IPS-18c (cell line): ENCODE measurements around the gene SEZ6L.

ENCODE experiments used
- H3K4me3 ChIP-seq: 2 replicates; pipeline ENCODE4 v1.7.0; 2013; ENCODE audit warnings: low read depth, mild to moderate bottlenecking, low read length, moderate library complexity; ENCODE audit not compliant: insufficient read depth
- H3K9me3 ChIP-seq: one replicate; pipeline ENCODE4 v1.6.1; 2013; ENCODE audit warnings: mild to moderate bottlenecking, low read length, moderate library complexity; ENCODE audit not compliant: control insufficient read depth, insufficient read depth

The SEZ6L gene

DNA sequence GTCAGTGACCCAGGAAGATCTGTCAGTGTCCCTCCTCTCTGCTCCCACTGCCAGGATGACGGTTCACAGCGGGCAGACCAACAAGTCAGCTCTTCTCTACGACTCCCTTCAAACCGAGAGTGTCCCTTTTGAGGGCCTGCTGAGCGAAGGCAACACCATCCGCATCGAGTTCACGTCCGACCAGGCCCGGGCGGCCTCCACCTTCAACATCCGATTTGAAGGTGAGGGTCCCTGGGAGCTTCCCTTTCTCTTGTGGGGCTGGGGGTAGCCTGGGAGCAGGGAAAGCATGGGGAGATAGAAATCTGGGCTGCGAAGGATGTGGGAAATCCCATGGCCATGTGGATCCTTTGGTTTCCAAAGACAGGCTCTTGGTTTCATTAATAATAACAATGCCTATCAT is 141.4 kb downstream of the SEZ6L start:
- H3K9me3 ChIP-seq = peaks cover 2% of the 10 kb centered on the region
- H3K4me3 ChIP-seq = no peak overlapping the region

DNA sequence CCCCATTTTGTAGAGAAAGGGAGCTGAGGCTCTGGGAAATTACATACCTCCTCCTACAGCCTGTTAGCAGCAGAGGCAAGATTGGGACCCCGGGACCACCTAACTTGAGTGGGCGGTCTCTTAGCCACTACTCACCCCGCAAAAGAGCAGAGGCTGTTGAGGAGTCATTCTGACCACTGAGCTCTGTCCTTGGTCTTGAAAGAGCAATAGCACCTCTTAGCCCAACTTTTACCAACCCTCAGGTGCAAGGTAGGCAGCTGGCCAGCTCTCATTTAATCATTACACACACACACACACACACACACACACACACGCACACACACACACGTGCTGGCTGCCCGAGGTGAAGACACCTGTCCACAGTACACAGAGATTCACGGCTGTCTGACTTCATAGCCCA is 144.0 kb downstream of the SEZ6L start:
- no peak overlapping the region for H3K4me3 ChIP-seq

DNA sequence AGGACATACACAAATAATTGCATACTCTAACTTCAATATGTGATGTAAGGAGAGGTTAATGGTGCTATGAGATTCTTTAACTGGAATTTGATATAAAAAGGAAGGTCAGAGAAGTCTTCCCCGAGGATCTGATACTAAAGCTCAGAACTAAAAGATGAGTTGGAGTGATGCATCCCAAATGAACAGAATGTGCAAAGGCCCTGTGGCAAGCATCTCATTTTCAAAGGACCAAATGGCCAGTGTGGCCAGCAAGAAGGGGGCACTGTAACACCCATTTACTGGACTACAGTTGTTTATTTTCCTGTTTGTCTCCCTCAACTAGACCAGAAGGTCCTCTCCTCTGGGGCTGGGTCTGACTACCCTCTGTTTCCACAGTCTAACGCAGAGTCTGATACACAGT is 144.9 kb downstream of the SEZ6L start:
- Histone ChIP-seq H3K9me3 (peaks cover 2% of the 10 kb centered on the region), H3K4me3 (no peak overlapping the region)

More for the DNA sequence above, 144.0 kb downstream of the SEZ6L start:
- peaks cover 2% of the 10 kb centered on the region for H3K9me3 ChIP-seq

DNA sequence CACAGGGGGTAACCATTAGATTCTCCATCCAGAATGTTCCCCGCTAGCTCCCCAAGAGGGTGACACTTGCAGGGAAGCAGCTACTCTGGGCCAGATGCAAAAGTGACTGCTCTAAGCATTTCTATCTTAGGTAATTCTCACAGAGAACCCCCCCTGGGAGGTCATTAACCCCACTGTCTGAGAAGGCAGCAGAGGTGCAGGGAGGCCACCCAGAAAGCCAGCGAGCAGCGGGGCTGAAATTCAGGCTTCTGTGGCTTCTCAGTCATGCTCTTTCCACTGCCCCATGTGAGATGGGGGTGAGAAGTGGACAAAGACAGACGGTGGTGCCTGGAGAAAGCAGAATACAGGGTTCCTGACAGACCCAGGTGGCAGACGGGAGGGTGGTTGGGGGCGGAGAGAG is 145.4 kb downstream of the SEZ6L start:
- peaks cover 2% of the 10 kb centered on the region for H3K9me3 ChIP-seq
- no peak overlapping the region for H3K4me3 ChIP-seq

DNA sequence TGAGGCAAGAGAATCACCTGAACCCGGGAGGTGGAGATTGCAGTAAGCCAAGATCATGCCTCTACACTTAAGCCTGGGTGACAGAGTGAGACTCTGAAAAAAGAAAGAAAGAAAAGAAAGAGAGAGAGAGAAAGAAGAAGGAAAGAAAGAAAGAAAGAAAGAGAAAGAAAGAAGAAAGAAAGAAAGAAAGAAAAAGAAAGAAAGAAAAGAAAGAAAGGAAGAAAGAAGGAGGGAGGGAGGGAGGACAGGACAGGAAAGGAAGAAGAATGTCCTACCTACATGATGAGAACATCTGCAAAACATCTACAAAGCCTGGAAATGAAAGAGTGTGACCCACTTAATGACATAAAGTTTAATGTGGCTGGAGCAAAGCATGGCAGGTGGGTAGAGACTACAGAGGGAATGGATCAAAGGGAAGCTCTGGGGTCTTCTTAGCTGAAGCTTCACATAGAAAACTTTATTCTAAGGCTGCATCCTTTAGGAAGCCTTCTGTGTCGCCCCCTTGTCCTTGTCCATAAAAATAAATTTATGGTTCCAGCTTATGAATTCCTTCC is 147.5 kb downstream of the SEZ6L start:
- Histone ChIP-seq H3K4me3 (no peak overlapping the region), H3K9me3 (no peaks in the 10 kb centered on the region)

DNA sequence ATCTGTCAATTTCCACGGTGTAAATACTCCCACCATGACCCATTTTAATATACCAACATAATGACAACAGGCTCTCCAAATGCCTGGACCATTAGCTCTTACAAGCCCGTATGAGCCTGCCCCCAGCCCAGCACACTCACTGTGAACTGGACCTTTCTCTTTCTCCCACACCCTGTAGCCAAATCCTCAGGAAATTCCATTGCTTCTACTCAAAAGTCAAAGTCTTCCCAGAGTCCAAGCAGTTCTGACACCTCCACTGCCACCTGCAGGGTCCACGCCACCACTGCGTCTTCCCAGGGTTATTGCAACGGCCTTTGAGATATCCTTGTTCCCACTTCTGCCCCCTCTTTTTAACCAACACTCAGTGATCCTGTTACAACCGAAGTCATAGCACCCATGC is 149.7 kb downstream of the SEZ6L start:
- no peak overlapping the region for H3K4me3 ChIP-seq
- H3K9me3 ChIP-seq = no peaks in the 10 kb centered on the region

DNA sequence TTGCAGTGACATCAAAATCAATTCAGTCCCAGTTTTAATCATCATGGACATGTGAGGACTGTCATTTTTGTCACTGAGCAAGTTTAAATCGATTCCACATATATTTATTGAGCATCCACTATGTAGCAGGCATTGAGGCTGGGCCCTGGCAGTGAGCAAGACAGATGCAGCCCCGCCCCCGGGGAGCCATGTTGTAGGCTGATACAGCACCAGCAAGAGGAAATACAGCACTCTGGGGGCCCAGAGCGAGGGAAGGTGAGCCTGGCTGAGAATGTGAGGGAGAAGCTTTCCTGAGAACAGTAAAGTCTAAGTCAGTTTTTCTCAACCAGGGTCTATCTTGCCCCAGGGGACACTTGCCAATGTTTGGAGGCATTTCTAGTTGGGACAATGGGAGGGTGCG is 151.2 kb downstream of the SEZ6L start:
- Histone ChIP-seq H3K9me3 (no peaks in the 10 kb centered on the region), H3K4me3 (no peak overlapping the region)

DNA sequence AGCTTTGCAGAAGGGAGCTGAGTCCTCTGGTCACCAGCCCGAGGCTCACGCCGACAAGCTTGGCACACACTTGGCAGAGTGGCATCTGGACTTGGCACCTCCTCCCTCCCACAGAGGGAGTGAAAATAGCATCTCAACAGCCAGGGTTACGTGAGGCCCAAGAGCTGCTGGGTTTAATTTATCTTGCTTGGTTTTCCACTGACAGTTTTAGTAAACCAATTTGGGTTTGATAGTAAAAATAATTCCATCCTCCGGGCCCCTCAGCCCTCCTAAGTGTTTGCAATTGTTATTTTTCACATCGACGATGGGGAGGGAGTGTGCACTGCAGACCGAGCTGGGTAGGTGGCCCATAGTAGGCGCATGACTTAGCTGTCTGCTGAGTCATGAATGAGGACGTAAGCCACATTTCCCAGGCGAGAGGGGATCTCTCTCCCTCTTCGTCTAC is 152.2 kb downstream of the SEZ6L start:
- Histone ChIP-seq H3K4me3 (no peak overlapping the region), H3K9me3 (no peaks in the 10 kb centered on the region)

DNA sequence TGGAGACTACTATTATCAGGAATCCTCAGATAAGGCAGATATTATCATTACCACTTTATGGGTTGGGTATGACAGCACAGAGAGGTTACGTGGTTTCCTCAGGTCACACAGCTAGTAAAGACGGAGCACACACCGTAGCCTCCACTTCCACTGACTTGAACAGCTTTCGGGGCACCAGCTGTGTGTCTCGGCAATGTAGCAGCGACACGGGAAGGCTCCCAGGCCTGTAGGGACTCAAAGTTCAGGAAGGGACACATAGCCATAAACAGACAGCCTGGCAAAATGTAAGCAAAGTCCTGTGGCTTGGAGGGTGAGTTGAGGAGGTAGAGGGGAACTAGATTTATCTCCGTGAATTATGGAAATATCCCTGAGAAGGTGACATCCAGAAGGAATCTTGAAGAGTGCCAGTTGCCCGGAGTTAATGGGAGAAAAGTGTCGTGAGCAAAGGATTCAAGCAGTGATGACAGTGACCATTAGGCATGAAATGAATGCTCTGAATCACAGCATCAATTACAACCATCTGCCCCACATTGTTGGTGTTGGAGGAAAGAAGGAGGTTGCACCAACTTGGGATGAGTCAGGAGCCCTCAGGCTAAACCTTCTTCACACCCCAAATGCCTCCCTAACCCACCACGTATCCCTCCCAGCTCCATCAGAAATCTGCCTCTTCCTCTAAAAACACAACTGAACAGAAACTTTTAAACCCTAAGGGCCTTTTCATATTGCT is 153.1 kb downstream of the SEZ6L start:
- H3K4me3 ChIP-seq = no peak overlapping the region
- H3K9me3 ChIP-seq = no peaks in the 10 kb centered on the region

DNA sequence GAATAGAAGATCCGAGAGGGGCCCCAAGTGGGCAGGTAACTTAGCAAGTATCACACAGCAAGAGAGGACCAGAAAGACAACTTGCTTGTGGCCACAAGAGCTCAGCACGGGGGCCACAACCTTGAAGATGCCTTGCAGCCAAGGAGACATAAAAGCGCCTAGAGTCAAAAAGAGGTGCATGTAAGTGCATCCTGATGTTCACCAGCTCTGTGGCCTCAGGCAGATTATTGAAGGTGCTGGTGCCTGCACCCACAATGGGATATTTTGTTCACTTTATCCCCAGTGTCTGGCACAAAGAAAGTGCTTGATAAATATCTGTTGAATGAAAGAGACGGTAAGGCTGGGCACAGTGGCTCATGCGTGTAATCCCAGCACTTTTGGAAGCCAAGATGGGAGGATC is 153.8 kb downstream of the SEZ6L start:
- Histone ChIP-seq H3K4me3 (no peak overlapping the region), H3K9me3 (no peaks in the 10 kb centered on the region)

DNA sequence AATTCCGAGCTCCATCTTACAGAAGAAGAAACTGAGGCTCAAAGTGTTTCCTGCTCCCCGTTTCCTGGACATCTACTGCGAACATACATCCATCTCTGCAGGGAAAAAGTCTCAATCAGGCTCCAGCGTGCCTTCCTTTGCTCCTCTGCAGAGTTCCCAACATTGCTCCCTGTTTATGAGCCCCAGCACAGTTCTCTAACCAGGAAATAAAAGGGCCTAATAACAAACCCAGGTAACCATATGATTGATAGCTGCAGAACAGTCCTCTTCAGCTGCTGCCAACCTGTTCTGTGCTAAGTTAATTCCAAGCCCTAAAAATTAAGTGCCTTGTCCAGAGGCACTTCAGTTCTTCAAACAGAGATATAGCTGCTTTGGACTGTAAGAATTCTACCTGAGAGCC is 154.9 kb downstream of the SEZ6L start:
- no peak overlapping the region for H3K4me3 ChIP-seq
- H3K9me3 ChIP-seq = no peaks in the 10 kb centered on the region

DNA sequence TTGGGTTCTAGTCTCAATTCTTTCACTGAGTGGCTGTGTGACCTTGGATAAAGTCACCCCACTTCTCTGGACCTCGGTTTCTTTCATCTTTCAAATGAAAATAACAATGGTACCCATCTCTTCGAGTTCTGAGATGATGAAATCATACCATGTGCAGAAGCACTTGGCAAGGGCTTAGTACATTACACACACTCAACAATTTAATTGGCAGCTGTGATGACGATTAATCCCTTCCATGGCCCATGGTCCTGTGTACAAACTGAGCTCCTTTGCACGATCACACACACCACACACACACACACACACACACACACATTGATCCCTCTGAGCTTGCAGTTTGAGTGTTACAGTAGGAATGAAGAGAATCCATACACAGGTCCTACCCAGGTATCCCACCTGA is 156.4 kb downstream of the SEZ6L start:
- Histone ChIP-seq H3K4me3 (no peak overlapping the region), H3K9me3 (no peaks in the 10 kb centered on the region)

DNA sequence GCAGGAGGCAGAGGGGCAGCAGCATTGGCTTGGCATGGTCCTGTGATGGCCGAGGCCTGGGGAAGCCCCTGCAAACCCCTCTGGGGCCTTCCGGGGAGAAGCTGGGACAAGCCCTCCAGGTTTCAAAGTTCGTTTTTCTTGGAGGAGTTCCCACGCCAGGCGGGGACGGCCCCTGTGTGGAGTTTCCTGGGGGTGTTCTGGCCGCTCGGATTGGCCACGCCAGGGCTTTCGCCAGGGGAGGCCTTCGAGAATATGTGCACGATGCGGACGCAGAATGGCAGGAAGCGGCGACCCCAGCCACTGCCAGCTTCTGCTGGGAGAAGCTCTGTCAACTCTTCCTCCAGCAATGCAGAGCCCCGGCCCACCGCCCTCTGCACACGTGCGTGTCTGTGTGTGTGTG is 157.5 kb downstream of the SEZ6L start:
- no peak overlapping the region for H3K4me3 ChIP-seq
- H3K9me3 ChIP-seq = no peaks in the 10 kb centered on the region

DNA sequence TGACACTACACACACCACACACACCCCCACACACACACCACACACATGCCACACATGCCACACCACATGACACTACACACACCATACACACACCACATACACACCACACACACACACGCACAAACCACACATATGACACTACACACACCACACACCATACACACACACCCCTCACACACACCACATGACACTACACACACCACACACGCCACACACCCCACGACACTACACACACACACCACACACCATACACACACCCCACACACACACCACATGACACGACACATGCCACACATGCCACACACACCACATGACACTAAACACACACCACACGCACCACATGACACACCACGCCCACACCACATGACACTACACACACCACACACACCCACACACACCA is 158.0 kb downstream of the SEZ6L start:
- no peaks in the 10 kb centered on the region for H3K9me3 ChIP-seq
- no peak overlapping the region for H3K4me3 ChIP-seq

DNA sequence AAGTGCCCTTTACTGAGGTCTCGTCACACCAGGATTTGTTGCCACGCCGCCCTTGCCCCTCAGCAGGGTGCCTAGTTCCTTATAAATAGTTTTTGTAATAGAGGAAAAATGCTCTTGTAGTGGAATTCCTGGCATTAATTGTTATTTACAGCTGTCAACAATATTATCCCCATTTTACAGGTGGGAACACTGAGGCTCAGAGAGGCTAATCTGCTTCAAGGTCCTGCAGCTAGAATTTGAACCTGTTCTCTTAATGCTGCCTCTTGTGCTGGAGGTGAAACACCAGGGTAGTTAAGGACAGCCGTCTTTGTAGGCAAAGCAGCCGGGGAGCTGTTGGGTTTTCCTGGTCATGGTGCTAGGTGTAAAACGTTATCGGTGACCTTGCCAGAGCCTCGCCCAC is 159.0 kb downstream of the SEZ6L start:
- H3K9me3 ChIP-seq = no peaks in the 10 kb centered on the region
- H3K4me3 ChIP-seq = no peak overlapping the region

DNA sequence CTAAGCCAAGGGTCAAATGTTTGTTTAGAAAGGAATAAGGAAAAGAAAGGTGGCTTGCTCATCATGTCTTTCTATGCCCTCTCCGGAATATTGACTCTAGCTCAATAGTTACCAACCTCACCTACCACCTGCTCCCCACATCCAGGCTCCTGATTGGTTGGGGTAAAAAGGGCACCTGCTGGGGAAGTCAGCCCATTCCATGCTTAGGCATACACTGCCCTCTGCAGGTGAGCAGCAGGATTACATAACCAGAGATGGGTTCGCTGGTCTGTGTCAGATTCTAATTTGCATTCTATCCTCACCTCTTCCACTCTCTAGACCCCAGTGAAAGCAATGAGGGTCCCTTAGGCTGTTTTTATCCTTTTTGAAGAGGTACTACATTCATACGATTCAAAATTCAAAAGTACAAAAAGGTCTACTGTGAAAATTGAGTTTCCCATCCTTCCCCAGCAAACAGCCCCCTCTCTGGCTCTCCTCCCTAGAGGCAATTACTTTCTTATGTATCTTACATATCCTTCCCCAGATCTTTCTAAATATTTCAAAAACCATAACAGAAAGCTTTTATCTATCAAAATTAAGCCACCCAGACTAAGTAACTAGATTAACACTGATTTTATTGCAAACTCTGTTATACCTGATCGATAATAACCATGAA is 161.8 kb downstream of the SEZ6L start:
- no peaks in the 10 kb centered on the region for H3K9me3 ChIP-seq

DNA sequence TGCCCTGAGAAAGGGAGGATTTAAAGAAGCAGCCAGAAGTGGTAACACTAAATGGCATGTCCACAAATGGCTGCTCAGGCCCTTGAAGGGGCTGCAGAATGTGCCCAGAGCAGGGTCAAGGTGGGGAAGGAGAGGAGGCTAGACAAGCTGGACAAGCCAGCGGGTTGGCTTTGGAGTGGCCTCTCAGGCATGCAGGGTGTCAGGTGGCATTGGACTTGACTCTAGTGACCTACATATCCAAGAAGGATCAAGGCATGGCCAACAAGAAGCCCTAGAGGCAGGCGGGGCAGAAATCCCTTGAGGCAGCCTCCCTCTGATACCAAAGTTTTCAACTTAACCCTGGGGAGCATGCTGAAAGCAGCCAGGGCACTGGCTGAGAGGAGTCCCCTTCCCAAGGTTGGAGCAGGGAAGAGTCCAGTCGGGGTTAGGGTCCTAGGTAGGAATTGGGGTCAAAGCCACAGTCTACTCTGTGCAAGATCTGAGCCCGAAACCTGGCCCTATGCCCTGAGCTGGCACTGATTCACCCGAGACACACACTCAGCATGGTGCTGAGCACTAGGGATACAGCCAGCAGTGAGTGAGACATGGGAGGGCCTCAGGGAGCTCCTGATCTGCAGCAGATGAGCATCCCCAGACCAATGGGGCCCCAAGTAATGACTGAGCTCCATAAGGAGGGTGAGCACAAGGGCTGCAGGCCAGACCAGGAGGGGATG is 164.0 kb downstream of the SEZ6L start:
- Histone ChIP-seq H3K4me3 (no peak overlapping the region), H3K9me3 (no peaks in the 10 kb centered on the region)

More for the DNA sequence above, 161.8 kb downstream of the SEZ6L start:
- H3K4me3 ChIP-seq = no peak overlapping the region

DNA sequence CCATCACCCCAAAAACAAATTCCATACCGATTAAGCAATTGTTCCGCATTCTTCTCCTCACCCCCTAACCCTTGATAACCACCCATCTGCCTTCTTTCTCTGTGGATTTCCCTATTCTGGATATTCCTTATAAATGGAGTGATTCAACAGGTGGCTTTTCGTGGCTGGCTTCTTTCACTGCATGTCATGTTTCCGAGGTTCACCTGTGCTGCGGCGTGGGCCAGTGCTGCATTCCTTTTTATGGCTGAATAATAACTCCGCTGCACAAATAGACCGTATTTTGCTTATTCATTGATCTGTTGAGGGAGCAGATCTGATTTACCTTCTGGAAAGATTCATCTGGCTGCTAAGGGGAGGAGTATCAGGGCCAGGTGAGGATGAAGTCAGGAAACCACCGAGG is 165.0 kb downstream of the SEZ6L start:
- Histone ChIP-seq H3K4me3 (no peak overlapping the region), H3K9me3 (no peaks in the 10 kb centered on the region)
